Caco-2 (cell line): ENCODE data around the gene CDK5R1. TPM values are rescaled to one million over a fixed set of nuclear protein-coding genes. Genes with fewer than 3 reads are reported as not detected.

ENCODE experiments used
- BruUV-seq: library from RNA; stranded (reverse); fragments of 400-500 nt; replicated peaks from 2 replicates; lab custom pipeline; 2021; lab: Mats Ljungman, UMichigan
- CTCF ChIA-PET: fragments of 300-600 bp; sonication (Branson Sonifier 250); formaldehyde crosslinking; loops from one replicate; lab custom pipeline; 2022; ENCODE audit warnings: antibody characterized with exemption; lab: Charles Lee
- POLR2A ChIA-PET: fragments of 300-600 bp; sonication (Branson Sonifier 250); formaldehyde crosslinking; loops from one replicate; lab custom pipeline; 2022; ENCODE audit warnings: antibody characterized with exemption; lab: Charles Lee
- DNase-seq, 2 experiments: peaks; one replicate each; pipeline versions ENCODE4 v3.0.0 to v3.0.0-alpha.2; 2020 to 2022
- H3K27me3 ChIP-seq: replicated peaks from 2 replicates; pipeline ENCODE4 v1.6.0; 2011; ENCODE audit warnings: low read length; ENCODE audit not compliant: control insufficient read depth, insufficient read depth
- H3K36me3 ChIP-seq: 2 replicates; pipeline ENCODE4 v1.5.1; 2011; ENCODE audit warnings: low read length; ENCODE audit not compliant: control insufficient read depth, insufficient read depth
- H3K4me1 ChIP-seq: fragments of 250-450 bp; sonication (Bioruptor Pico); 2 replicates; pipeline ENCODE4 v1.5.1; 2020; ENCODE audit warnings: mild to moderate bottlenecking
- H3K4me3 ChIP-seq: 2 replicates; pipeline ENCODE4 v1.5.1; 2011; ENCODE audit warnings: low read depth, mild to moderate bottlenecking, control low read depth, low read length
- H3K9me3 ChIP-seq: fragments of 250-450 bp; sonication (Bioruptor Pico); 2 replicates; pipeline ENCODE4 v1.5.1; 2020; ENCODE audit warnings: mild to moderate bottlenecking, moderate library complexity
- H3K27ac Mint-ChIP-seq: one replicate; pipeline ENCODE4 v1.8.0; 2022; ENCODE audit warnings: mixed read lengths; ENCODE audit not compliant: unreplicated experiment
- H3K27me3 Mint-ChIP-seq: one replicate; pipeline ENCODE4 v1.8.0; 2022; ENCODE audit warnings: mixed read lengths; ENCODE audit not compliant: insufficient read depth, unreplicated experiment
- H3K36me3 Mint-ChIP-seq: one replicate; pipeline ENCODE4 v1.8.0; 2022; ENCODE audit warnings: mild to moderate bottlenecking, mixed read lengths; ENCODE audit not compliant: insufficient read depth, unreplicated experiment
- H3K4me1 Mint-ChIP-seq: one replicate; pipeline ENCODE4 v1.8.0; 2022; ENCODE audit warnings: low read depth, mixed read lengths; ENCODE audit not compliant: unreplicated experiment
- H3K4me3 Mint-ChIP-seq: one replicate; pipeline ENCODE4 v1.8.0; 2022; ENCODE audit warnings: mild to moderate bottlenecking, moderate library complexity, mixed read lengths; ENCODE audit not compliant: unreplicated experiment
- H3K9me3 Mint-ChIP-seq: one replicate; pipeline ENCODE4 v1.8.0; 2022; ENCODE audit warnings: mixed read lengths; ENCODE audit not compliant: unreplicated experiment
- intact Hi-C: fragments of 100-400 bp; cut with micrococcal nuclease; formaldehyde crosslinking; loops from one replicate; pipeline ENCODE4 v1.10.0; 2022; ENCODE audit not compliant: unreplicated experiment
- total RNA-seq: library from RNA; stranded (reverse); gene quantifications from 2 replicates; pipeline ENCODE4 v1.2.3, GENCODE V29; 2022
- TF ChIP-seq, protein P1 (sequence below), 2 experiments: fragments of 200-600 bp in 1 of 2; IDR thresholded peaks; 1 replicate in 1 of 2; 2 replicates in 1 of 2; pipeline versions ENCODE4 v1.5.1 to v1.8.0; 2011 to 2022; ENCODE audit warnings: antibody characterized with exemption in 1 of 2, control low read depth in 1 of 2, inconsistent platforms in 1 of 2, low read depth in 1 of 2, low read length in 1 of 2, mild to moderate bottlenecking in 1 of 2, moderate library complexity in 1 of 2; ENCODE audit not compliant: insufficient read depth in 1 of 2, severe bottlenecking in 1 of 2, unreplicated experiment in 1 of 2

CDK5R1 gene
- total RNA-seq, 1 experiment from 2014 or later = 6.6 TPM

DNA sequence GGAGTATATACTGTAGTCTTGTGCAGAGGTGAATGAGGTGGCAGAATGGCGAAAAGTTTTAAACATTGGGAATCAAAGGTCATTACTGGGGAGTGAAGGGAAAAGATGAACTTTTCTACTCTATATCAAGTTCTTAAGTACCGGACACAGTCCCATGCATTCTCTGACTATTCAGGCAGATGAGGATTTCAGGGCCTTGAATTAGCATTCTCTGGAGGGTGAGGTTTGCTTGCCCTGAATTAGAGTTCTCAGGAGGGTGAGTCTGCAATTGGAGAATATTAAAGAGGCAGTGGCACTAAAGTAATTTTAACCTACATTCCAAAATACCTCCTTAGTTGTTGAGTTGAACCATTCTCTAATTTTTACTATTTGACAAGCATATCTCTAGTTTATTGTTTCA is 33.4 kb upstream of the CDK5R1 start:
- no peak overlapping the region for H3K4me3 ChIP-seq
- no peaks in the 10 kb centered on the region for H3K9me3 Mint-ChIP-seq
- H3K27me3 ChIP-seq = no peaks in the 10 kb centered on the region
- TF ChIP-seq, protein P1, sequence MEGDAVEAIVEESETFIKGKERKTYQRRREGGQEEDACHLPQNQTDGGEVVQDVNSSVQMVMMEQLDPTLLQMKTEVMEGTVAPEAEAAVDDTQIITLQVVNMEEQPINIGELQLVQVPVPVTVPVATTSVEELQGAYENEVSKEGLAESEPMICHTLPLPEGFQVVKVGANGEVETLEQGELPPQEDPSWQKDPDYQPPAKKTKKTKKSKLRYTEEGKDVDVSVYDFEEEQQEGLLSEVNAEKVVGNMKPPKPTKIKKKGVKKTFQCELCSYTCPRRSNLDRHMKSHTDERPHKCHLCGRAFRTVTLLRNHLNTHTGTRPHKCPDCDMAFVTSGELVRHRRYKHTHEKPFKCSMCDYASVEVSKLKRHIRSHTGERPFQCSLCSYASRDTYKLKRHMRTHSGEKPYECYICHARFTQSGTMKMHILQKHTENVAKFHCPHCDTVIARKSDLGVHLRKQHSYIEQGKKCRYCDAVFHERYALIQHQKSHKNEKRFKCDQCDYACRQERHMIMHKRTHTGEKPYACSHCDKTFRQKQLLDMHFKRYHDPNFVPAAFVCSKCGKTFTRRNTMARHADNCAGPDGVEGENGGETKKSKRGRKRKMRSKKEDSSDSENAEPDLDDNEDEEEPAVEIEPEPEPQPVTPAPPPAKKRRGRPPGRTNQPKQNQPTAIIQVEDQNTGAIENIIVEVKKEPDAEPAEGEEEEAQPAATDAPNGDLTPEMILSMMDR (IDR thresholded peaks at IDR 0.05; ENCODE audit: insufficient read depth in 1 of 2, low read depth in 1 of 2, low read length in 1 of 2, severe bottlenecking in 1 of 2, unreplicated experiment in 1 of 2) = no peak
- H3K27me3 Mint-ChIP-seq = no peaks in the 10 kb centered on the region
- no TSS peak for BruUV-seq
- H3K9me3 ChIP-seq = no peaks in the 10 kb centered on the region
- peaks cover 96% of the 10 kb centered on the region for H3K36me3 Mint-ChIP-seq
- POLR2A ChIA-PET = no interaction called here
- no peak for DNase-seq
- no peak overlapping the region for H3K27ac Mint-ChIP-seq
- no peak overlapping the region for H3K4me3 Mint-ChIP-seq
- peaks cover 1% of the 10 kb centered on the region for H3K36me3 ChIP-seq
- no peaks in the 10 kb centered on the region for H3K4me1 Mint-ChIP-seq
- CTCF ChIA-PET = no interaction called here
- H3K4me1 ChIP-seq = no peaks in the 10 kb centered on the region
- intact Hi-C loops = no loop called here

DNA sequence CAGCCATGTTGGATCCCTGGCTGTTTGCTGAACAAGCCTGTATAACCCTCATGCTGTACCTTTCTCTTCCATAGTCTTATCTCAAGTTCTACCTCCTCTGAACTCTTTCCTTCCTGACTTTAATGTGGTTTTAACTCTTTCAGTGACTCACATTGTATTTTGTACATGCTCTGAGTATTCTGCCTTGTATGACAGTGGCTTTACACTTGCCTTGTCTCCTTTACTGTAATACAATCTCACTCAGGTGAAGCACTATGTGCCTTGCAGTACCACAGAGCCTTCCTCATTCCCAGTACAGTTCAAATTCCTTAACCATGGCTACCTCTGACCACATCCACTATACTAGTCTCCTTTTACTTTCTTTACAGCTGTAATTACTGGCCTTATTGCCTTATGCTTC is 28.4 kb upstream of the CDK5R1 start:
- no peak overlapping the region for H3K27ac Mint-ChIP-seq
- H3K27me3 Mint-ChIP-seq = no peaks in the 10 kb centered on the region
- Histone ChIP-seq H3K4me1 (no peaks in the 10 kb centered on the region), H3K4me3 (no peak overlapping the region), H3K36me3 (peaks cover 3% of the 10 kb centered on the region), H3K9me3 (no peaks in the 10 kb centered on the region), H3K27me3 (no peaks in the 10 kb centered on the region)
- H3K9me3 Mint-ChIP-seq = no peaks in the 10 kb centered on the region
- POLR2A ChIA-PET = interaction anchor here (0.6 kb wide), 1 partner anchor 14 kb away, joined by 3 read pairs; no protein-coding TSS in a partner anchor
- H3K36me3 Mint-ChIP-seq = peaks cover 92% of the 10 kb centered on the region
- TF ChIP-seq, protein P1 (IDR thresholded peaks at IDR 0.05; ENCODE audit: insufficient read depth in 1 of 2, low read depth in 1 of 2, low read length in 1 of 2, severe bottlenecking in 1 of 2, unreplicated experiment in 1 of 2) = no peak
- no peak overlapping the region for H3K4me3 Mint-ChIP-seq
- BruUV-seq = no TSS peak
- CTCF ChIA-PET = no interaction called here
- intact Hi-C loops = no loop called here
- no peak for DNase-seq
- no peaks in the 10 kb centered on the region for H3K4me1 Mint-ChIP-seq

DNA sequence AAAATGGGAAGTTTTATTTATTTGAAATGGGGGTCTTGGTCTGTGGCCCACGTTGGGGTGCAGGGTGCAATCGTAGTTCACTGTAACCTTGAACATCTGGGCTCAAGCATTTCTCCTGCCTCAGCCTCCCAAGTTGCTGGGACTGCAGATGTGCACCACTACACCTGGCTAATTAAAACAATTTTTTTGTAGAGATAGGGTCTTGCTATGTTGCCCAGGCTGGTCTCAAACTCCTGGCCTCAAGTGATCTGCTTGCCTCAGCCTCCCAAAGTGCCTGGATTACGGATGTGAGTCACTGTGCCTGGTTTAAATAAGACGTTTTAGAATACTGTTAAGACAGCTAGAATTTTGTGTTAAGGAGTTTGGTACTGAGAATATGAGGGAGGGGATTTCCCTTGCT is 26.7 kb upstream of the CDK5R1 start:
- CTCF ChIA-PET = no interaction called here
- no peak for DNase-seq
- H3K4me3 Mint-ChIP-seq = no peak overlapping the region
- intact Hi-C loops = no loop called here
- no peaks in the 10 kb centered on the region for H3K4me1 Mint-ChIP-seq
- Histone ChIP-seq H3K9me3 (no peaks in the 10 kb centered on the region), H3K4me1 (no peaks in the 10 kb centered on the region), H3K4me3 (no peak overlapping the region), H3K36me3 (peaks cover 3% of the 10 kb centered on the region), H3K27me3 (no peaks in the 10 kb centered on the region)
- POLR2A ChIA-PET = no interaction called here
- peaks cover 87% of the 10 kb centered on the region for H3K36me3 Mint-ChIP-seq
- no TSS peak for BruUV-seq
- TF ChIP-seq, protein P1 (IDR thresholded peaks at IDR 0.05; ENCODE audit: insufficient read depth in 1 of 2, low read depth in 1 of 2, low read length in 1 of 2, severe bottlenecking in 1 of 2, unreplicated experiment in 1 of 2) = no peak
- H3K27me3 Mint-ChIP-seq = no peaks in the 10 kb centered on the region
- no peak overlapping the region for H3K27ac Mint-ChIP-seq
- no peaks in the 10 kb centered on the region for H3K9me3 Mint-ChIP-seq
